SH-SY5Y (cell line): Measurements from ENCODE around the gene SHANK1.

Experiments used
- GATA2 ChIP-seq: IDR thresholded peaks from 2 replicates; pipeline ENCODE4 v1.6.1; 2011; ENCODE audit warnings: mild to moderate bottlenecking, low read depth, low read length
- GATA3 ChIP-seq: IDR thresholded peaks from 2 replicates; pipeline ENCODE4 v1.6.1; 2011; ENCODE audit warnings: low read depth, mild to moderate bottlenecking, low read length, moderate library complexity

GRCh38 chr19:50695251-50696093 lies 24.1 kb downstream of the SHANK1 start:
- TF ChIP-seq GATA2, result no peak
- TF ChIP-seq GATA3, result no peak
